Stimulated activated CD8-positive, alpha-beta memory T cell treated with anti-CD3 and anti-CD28 coated beads, Interleukin-7, amount 100 ng/mL, for 4 hours (primary cell): ENCODE data around the gene SLC44A3.
A peak's percentile ranks its signal among the peaks of the same experiment; 100 is the strongest.

Source experiments
- DNase-seq, 2 donors: peaks; one replicate each; pipeline ENCODE4 v3.0.0-alpha.2; 2020; ENCODE audit warnings: low read depth in 2 of 2

Gene SLC44A3

GRCh38 chr1:94873520-94874351 lies 53.6 kb downstream of the SLC44A3 start:
- no peak for DNase-seq

- DNase-seq, result no peak
Measured at GRCh38 chr1:94874423-94874822, 54.3 kb downstream of the SLC44A3 start.

GRCh38 chr1:94875794-94876193 lies 55.6 kb downstream of the SLC44A3 start:
- no peak for DNase-seq

GRCh38 chr1:94876362-94876761 lies 56.2 kb downstream of the SLC44A3 start:
- no peak for DNase-seq

- DNase-seq, result no peak
Measured at GRCh38 chr1:94878329-94878728, 58.2 kb downstream of the SLC44A3 start.

GRCh38 chr1:94883691-94884090 lies 63.5 kb downstream of the SLC44A3 start:
- peak in 1 of 2 donors; percentile 2 for DNase-seq

GRCh38 chr1:94884106-94884505 lies 63.9 kb downstream of the SLC44A3 start:
- DNase-seq, result no peak

GRCh38 chr1:94884507-94884906 lies 64.3 kb downstream of the SLC44A3 start:
- DNase-seq, result no peak

- DNase-seq, result no peak
Measured at GRCh38 chr1:94886361-94886760, 66.2 kb downstream of the SLC44A3 start.

GRCh38 chr1:94887106-94887505 lies 66.9 kb downstream of the SLC44A3 start:
- DNase-seq, result no peak

GRCh38 chr1:94887603-94888171 lies 67.5 kb downstream of the SLC44A3 start:
- no peak for DNase-seq

- DNase-seq, result no peak
Measured at GRCh38 chr1:94888201-94888600, 68.0 kb downstream of the SLC44A3 start.

- no peak for DNase-seq
Measured at GRCh38 chr1:94892604-94893254, 72.6 kb downstream of the SLC44A3 start.

- no peak for DNase-seq
Measured at GRCh38 chr1:94894630-94895029, 74.5 kb downstream of the SLC44A3 start.

- no peak for DNase-seq
Measured at GRCh38 chr1:94895518-94895917, 75.4 kb downstream of the SLC44A3 start.

GRCh38 chr1:94898491-94899385 lies 78.6 kb downstream of the SLC44A3 start:
- no peak for DNase-seq

GRCh38 chr1:94899756-94900155 lies 79.6 kb downstream of the SLC44A3 start:
- no peak for DNase-seq

GRCh38 chr1:94901841-94902240 lies 81.7 kb downstream of the SLC44A3 start:
- DNase-seq, result no peak

GRCh38 chr1:94903280-94904009 lies 83.3 kb downstream of the SLC44A3 start:
- DNase-seq, result no peak

GRCh38 chr1:94905207-94905606 lies 85.0 kb downstream of the SLC44A3 start:
- DNase-seq, result no peak

- DNase-seq, result no peak
Measured at GRCh38 chr1:94906382-94906781, 86.2 kb downstream of the SLC44A3 start.
